Measurements from ENCODE around the gene MAEA.

The MAEA gene

DNA sequence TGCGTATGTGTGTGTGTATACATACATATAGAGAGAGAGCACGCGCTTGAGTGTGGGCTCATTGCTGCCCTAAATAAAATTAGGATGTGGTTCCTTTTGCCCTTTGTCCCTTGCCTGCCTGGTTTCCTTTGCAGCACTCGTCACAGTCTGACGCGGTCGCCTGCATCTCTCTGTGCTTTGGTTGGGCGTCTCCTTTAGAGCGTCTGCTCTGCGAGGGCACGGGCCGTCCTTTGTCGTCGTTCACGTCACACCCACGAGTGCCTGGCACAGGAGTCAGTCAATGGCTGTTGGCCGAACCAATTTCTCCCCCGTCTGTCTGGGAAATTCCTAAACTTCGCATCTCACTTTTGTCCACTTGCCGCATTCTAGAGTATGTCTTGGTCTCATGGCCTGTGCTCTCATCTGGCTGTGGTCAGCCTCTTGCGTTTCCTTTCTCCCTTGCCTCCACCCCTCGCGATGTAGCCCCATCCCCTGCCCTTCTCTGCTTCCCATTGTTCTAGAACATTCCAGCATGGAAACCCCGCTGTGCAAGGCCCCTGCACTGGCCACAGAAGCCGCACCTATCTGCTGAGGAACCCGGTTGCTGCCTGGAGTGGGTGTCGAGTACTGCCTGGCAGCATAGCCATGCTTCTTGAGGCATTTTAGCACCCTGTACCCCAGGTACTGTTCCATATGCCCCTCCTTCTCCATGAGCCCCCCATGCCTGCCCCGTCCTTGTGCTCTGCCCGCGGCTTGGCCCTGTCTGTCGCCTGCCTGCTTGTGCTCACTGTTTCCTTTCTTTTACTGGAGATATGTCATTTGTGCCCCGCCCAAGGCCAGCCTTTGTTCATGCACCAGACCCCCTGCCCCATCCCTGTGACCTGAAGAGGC lies 8.0 kb downstream of the MAEA start:
- no peaks in the 10 kb centered on the region for H3K9me3 ChIP-seq (replicated peaks; ENCODE audit: low read length)
- no peak overlapping the region for H3K4me2 ChIP-seq (ENCODE audit: low read length)
- no peak overlapping the region for H3K9ac ChIP-seq (ENCODE audit: low read depth, low read length)
- peaks cover 34% of the 10 kb centered on the region for H3K36me3 ChIP-seq (ENCODE audit: insufficient read depth, low read length)
- H3K27me3 ChIP-seq (ENCODE audit: control insufficient read depth, insufficient read depth, low read length) = no peaks in the 10 kb centered on the region
- H3K4me1 ChIP-seq (ENCODE audit: control insufficient read depth, insufficient read depth, low read length) = peaks cover 33% of the 10 kb centered on the region
- no peak overlapping the region for H3K4me3 ChIP-seq (ENCODE audit: low read length)

- Histone ChIP-seq H3K9ac (ENCODE audit: low read depth, low read length) (no peak overlapping the region), H3K4me2 (ENCODE audit: low read length) (no peak overlapping the region), H3K27me3 (ENCODE audit: control insufficient read depth, insufficient read depth, low read length) (no peaks in the 10 kb centered on the region), H3K4me1 (ENCODE audit: control insufficient read depth, insufficient read depth, low read length) (peaks cover 33% of the 10 kb centered on the region), H3K4me3 (ENCODE audit: low read length) (no peak overlapping the region), H3K9me3 (replicated peaks; ENCODE audit: low read length) (no peaks in the 10 kb centered on the region), H3K36me3 (ENCODE audit: insufficient read depth, low read length) (peaks cover 36% of the 10 kb centered on the region)
These were observed 8.8 kb downstream of the MAEA start for GRCh38 chr4:1298461-1298860.

DNA sequence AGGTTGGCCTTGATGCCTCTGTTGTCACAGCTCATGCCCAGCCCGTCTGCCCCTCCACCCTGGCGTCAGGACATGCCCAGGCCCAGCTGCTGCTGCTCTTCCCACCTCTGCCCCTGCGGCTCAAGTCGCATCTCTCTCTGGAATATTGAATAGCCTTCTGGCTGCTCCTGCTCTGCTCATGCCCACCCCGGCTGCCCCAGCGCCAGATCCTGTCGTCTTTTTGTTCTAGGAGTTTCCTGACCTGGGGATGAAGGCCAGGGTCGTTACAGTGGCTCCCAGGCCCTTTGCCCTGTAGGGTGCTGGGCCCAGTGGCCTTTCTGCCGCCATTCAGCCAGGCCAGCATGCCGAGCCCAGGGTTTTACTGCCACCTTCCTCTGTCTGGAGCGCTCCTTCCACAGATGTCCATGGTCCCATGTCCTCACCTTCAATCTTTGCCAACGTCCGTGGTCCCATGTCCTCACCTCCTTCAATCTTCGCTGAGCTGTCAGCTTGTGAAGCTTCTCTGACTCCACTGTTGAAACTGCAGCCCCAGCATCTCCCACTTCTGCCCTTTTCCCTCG lies 9.7 kb downstream of the MAEA start:
- Histone ChIP-seq H3K9ac (ENCODE audit: low read depth, low read length) (no peak overlapping the region), H3K36me3 (ENCODE audit: insufficient read depth, low read length) (peaks cover 37% of the 10 kb centered on the region)

GRCh38 chr4:1300466-1301455 lies 11.1 kb downstream of the MAEA start:
- no peaks in the 10 kb centered on the region for H3K9me3 ChIP-seq (replicated peaks; ENCODE audit: low read length)
- peak overlapping the region; percentile 53 for H3K9ac ChIP-seq (ENCODE audit: low read depth, low read length)
- peaks cover 44% of the 10 kb centered on the region for H3K36me3 ChIP-seq (ENCODE audit: insufficient read depth, low read length)
- H3K4me2 ChIP-seq (ENCODE audit: low read length) = peak overlapping the region; percentile 62
- H3K4me3 ChIP-seq (ENCODE audit: low read length) = peak overlapping the region; percentile 32
- H3K4me1 ChIP-seq (ENCODE audit: control insufficient read depth, insufficient read depth, low read length) = peaks cover 21% of the 10 kb centered on the region
- no peaks in the 10 kb centered on the region for H3K27me3 ChIP-seq (ENCODE audit: control insufficient read depth, insufficient read depth, low read length)

More for the DNA sequence above, 9.7 kb downstream of the MAEA start:
- Histone ChIP-seq H3K4me1 (ENCODE audit: control insufficient read depth, insufficient read depth, low read length) (peaks cover 27% of the 10 kb centered on the region), H3K9me3 (replicated peaks; ENCODE audit: low read length) (no peaks in the 10 kb centered on the region), H3K4me2 (ENCODE audit: low read length) (no peak overlapping the region), H3K4me3 (ENCODE audit: low read length) (no peak overlapping the region), H3K27me3 (ENCODE audit: control insufficient read depth, insufficient read depth, low read length) (no peaks in the 10 kb centered on the region)

DNA sequence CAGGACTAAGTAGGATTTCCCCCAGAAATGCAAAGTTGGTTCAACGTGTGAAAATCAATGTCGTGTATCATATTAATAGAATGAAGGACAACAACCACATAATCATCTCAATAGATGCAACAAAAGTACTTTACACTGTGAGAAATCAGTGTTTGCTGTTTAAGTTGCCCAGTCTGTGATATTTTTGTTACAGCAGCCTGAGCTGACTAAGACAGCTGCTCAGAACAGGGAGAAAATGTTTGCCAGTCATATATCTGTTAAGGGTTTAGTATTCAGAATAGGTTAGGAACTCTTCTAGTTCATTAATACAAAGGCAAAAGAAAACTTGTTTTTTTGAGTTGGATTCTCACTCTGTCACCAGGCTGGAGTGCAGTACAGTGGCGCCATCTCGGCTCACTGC lies 12.5 kb downstream of the MAEA start:
- Histone ChIP-seq H3K4me1 (ENCODE audit: control insufficient read depth, insufficient read depth, low read length) (peaks cover 21% of the 10 kb centered on the region), H3K4me3 (ENCODE audit: low read length) (no peak overlapping the region), H3K36me3 (ENCODE audit: insufficient read depth, low read length) (peaks cover 36% of the 10 kb centered on the region), H3K9ac (ENCODE audit: low read depth, low read length) (no peak overlapping the region), H3K4me2 (ENCODE audit: low read length) (no peak overlapping the region), H3K9me3 (replicated peaks; ENCODE audit: low read length) (no peaks in the 10 kb centered on the region), H3K27me3 (ENCODE audit: control insufficient read depth, insufficient read depth, low read length) (no peaks in the 10 kb centered on the region)

- Histone ChIP-seq H3K9ac (ENCODE audit: low read depth, low read length) (no peak overlapping the region), H3K36me3 (ENCODE audit: insufficient read depth, low read length) (peaks cover 20% of the 10 kb centered on the region), H3K4me1 (ENCODE audit: control insufficient read depth, insufficient read depth, low read length) (peaks cover 37% of the 10 kb centered on the region), H3K27me3 (ENCODE audit: control insufficient read depth, insufficient read depth, low read length) (no peaks in the 10 kb centered on the region), H3K9me3 (replicated peaks; ENCODE audit: low read length) (no peaks in the 10 kb centered on the region), H3K4me3 (ENCODE audit: low read length) (no peak overlapping the region), H3K4me2 (ENCODE audit: low read length) (no peak overlapping the region)
These were observed 15.6 kb downstream of the MAEA start for GRCh38 chr4:1305261-1305711.

DNA sequence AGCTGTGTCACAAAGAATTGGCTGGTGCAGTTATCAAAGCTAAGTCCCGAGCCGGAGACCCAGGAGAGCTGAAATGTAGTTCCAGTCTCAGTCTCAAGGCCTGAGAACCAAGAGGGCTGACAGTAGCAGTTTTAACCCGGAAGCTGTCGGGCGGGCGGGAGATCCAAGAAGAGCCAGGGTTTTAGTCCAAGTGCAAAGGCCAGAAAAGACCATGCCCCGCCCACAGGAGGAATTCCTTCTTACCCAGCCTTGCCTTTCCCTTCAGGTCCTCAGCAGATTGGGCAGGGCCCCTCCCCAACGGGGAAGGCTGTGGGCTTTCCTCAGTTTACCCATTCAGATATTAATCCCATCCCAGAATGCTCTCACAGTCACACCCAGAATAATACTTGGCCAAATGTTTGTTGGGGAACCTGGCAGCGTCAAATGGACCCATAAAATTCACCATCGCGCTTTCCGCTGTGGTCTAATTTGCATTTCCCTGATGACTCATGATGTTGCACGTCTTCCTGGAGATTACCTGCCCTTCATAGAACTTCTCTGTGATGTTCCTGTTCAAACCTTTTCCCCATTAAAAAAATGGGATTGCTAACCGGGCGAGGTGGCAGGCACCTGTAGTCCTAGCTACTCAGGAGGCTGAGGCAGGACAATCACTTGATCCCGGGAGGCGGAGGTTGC lies 16.2 kb downstream of the MAEA start:
- H3K9ac ChIP-seq (ENCODE audit: low read depth, low read length) = no peak overlapping the region
- peaks cover 15% of the 10 kb centered on the region for H3K36me3 ChIP-seq (ENCODE audit: insufficient read depth, low read length)
- H3K4me1 ChIP-seq (ENCODE audit: control insufficient read depth, insufficient read depth, low read length) = peaks cover 37% of the 10 kb centered on the region
- no peaks in the 10 kb centered on the region for H3K9me3 ChIP-seq (replicated peaks; ENCODE audit: low read length)
- H3K27me3 ChIP-seq (ENCODE audit: control insufficient read depth, insufficient read depth, low read length) = no peaks in the 10 kb centered on the region
- H3K4me3 ChIP-seq (ENCODE audit: low read length) = no peak overlapping the region
- H3K4me2 ChIP-seq (ENCODE audit: low read length) = no peak overlapping the region

DNA sequence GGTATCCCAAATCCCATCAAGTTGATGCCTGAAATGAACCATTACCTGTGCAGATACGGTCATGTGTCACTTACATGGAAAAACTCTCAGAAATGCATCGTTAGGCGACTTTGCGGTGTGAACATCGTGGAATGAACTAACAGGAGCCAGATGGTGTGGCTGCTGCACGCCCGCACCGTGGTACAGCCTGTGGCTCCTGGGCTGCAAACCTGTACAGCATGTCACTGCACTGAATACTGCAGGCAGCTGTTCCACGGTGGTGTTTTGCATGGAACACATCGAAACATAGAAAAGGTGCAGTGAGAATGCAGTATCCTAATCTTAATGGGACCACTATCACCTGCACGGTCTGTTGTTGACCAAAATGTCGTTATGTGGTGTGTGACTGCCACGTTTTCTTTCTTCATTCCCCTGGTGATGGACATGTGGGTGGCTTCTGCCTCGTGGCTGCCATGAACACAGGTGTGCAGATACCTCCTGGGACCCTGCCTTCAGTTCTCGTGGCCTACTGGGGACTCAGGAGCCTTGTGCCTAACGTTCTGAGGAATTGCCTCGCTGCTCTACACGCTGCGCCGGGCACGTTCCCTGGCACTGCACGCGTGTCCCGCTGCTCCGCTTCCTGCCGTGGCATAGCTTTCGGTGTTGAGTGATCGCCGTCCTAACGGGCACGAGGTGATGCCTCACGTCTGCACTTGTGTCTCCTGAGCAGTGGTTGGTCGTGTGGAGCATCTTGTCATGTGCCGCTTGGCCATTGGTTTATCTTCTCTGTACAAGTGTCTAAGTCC lies 18.5 kb downstream of the MAEA start:
- Histone ChIP-seq H3K9me3 (replicated peaks; ENCODE audit: low read length) (no peaks in the 10 kb centered on the region), H3K4me1 (ENCODE audit: control insufficient read depth, insufficient read depth, low read length) (peaks cover 27% of the 10 kb centered on the region), H3K4me3 (ENCODE audit: low read length) (no peak overlapping the region), H3K36me3 (ENCODE audit: insufficient read depth, low read length) (peaks cover 31% of the 10 kb centered on the region), H3K4me2 (ENCODE audit: low read length) (no peak overlapping the region), H3K27me3 (ENCODE audit: control insufficient read depth, insufficient read depth, low read length) (no peaks in the 10 kb centered on the region), H3K9ac (ENCODE audit: low read depth, low read length) (no peak overlapping the region)

GRCh38 chr4:1309261-1310010 lies 19.7 kb downstream of the MAEA start:
- Histone ChIP-seq H3K36me3 (ENCODE audit: insufficient read depth, low read length) (peaks cover 34% of the 10 kb centered on the region), H3K9me3 (replicated peaks; ENCODE audit: low read length) (no peaks in the 10 kb centered on the region), H3K9ac (ENCODE audit: low read depth, low read length) (peak overlapping the region; percentile 80), H3K4me3 (ENCODE audit: low read length) (peak overlapping the region; percentile 74), H3K4me2 (ENCODE audit: low read length) (peak overlapping the region; percentile 96), H3K27me3 (ENCODE audit: control insufficient read depth, insufficient read depth, low read length) (no peaks in the 10 kb centered on the region), H3K4me1 (ENCODE audit: control insufficient read depth, insufficient read depth, low read length) (peaks cover 27% of the 10 kb centered on the region)
